Neural progenitor cell (in vitro differentiated cells): Measurements from ENCODE around the gene SLC29A1.

Source experiments
- EZH2 ChIP-seq: fragments of 200-600 bp; sonication (generic); IDR thresholded peaks from 2 replicates; pipeline ENCODE4 v1.6.1; 2017; ENCODE audit warnings: antibody characterized with exemption, mild to moderate bottlenecking, moderate library complexity
- TF ChIP-seq, protein P1 (sequence below): fragments of 200-600 bp; sonication (generic); IDR thresholded peaks from 2 replicates; pipeline ENCODE4 v1.5.1; 2017; ENCODE audit warnings: antibody characterized with exemption, mild to moderate bottlenecking

DNA sequence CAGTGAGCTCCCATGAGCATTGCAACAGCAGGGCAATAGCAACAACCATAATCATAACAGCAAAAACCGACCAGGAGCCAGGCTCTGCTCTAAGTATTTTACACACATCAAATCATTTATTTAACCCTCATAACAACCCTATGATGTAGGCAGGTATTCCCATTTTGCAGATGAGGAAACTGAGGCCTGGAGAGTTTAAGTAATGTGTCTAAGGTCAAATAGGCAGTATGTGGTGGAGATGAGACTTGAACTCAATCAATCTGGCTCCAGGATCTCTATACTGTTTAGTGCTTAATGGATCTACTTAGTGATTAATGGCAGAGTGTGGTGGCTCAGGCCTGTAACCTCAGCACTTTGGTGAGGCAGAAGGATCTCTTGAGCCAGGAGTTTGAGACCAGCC lies 50.2 kb downstream of the SLC29A1 start:
- TF ChIP-seq, protein P1, sequence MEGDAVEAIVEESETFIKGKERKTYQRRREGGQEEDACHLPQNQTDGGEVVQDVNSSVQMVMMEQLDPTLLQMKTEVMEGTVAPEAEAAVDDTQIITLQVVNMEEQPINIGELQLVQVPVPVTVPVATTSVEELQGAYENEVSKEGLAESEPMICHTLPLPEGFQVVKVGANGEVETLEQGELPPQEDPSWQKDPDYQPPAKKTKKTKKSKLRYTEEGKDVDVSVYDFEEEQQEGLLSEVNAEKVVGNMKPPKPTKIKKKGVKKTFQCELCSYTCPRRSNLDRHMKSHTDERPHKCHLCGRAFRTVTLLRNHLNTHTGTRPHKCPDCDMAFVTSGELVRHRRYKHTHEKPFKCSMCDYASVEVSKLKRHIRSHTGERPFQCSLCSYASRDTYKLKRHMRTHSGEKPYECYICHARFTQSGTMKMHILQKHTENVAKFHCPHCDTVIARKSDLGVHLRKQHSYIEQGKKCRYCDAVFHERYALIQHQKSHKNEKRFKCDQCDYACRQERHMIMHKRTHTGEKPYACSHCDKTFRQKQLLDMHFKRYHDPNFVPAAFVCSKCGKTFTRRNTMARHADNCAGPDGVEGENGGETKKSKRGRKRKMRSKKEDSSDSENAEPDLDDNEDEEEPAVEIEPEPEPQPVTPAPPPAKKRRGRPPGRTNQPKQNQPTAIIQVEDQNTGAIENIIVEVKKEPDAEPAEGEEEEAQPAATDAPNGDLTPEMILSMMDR = no peak
- no peak for TF ChIP-seq EZH2
